K562 (cell line): ENCODE results near the gene YTHDC1. TPM values are rescaled to one million over a fixed set of nuclear protein-coding genes. Genes with fewer than 3 reads are reported as not detected.

Source experiments
- ATAC-seq: fragments of 200-7000 bp; cut with Tn5 transposase; 3 replicates; pipeline ENCODE4 v1.9.1; 2020; ENCODE audit warnings: moderate library complexity
- BruUV-seq: library from RNA; stranded (reverse); fragments of 400-500 nt; replicated peaks from 2 replicates; lab custom pipeline; 2021; lab: Mats Ljungman, UMichigan
- CTCF ChIA-PET: fragments of 300-600 bp; formaldehyde crosslinking; extraction: SDS; loops from one replicate; lab custom pipeline; 2021; ENCODE audit warnings: low intra/inter-chr PET ratio; lab: Yijun Ruan, JAX
- POLR2A ChIA-PET: fragments of 300-600, 350-650 bp; sonication (Branson Sonifier 250); formaldehyde crosslinking; extraction: SDS; loops from one replicate; lab custom pipeline; 2021; ENCODE audit warnings: antibody characterized with exemption, inconsistent platforms; lab: Yijun Ruan, JAX
- DNase-seq, 4 experiments: peaks; one replicate each; pipeline versions ENCODE4 v3.0.0 to v3.0.0-alpha.2; 2011 to 2018; ENCODE audit warnings: low spot score in 3 of 4, mixed read lengths in 3 of 4; ENCODE audit errors: extremely low read depth in 1 of 4
- FAIRE-seq: peaks from 2 replicates; lab custom pipeline; 2011; peaks lifted over from hg19 to GRCh38; lab: Jason Lieb, UNC
- H2AFZ ChIP-seq: 2 replicates; pipeline ENCODE4 v1.6.0; 2011; ENCODE audit warnings: low read depth, low read length, control low read depth, inconsistent platforms
- H3K27ac ChIP-seq: fragments of 200-600 bp; 3 replicates; pipeline ENCODE4 v1.8.0; 2011; ENCODE audit warnings: low read depth, mild to moderate bottlenecking, control low read depth, inconsistent platforms, low read length, moderate library complexity, mixed read lengths; ENCODE audit errors: extremely low read depth
- H3K27me3 ChIP-seq, 2 experiments: fragments of 300-600 bp in 1 of 2; 2 replicates in 1 of 2; 3 replicates in 1 of 2; pipeline versions ENCODE4 v1.6.0 to v1.8.0; 2011; ENCODE audit warnings: inconsistent platforms in 2 of 2, low read length in 2 of 2, mild to moderate bottlenecking in 1 of 2, mixed read lengths in 1 of 2, moderate library complexity in 1 of 2; ENCODE audit not compliant: control insufficient read depth in 2 of 2, insufficient read depth in 2 of 2
- H3K36me3 ChIP-seq: fragments of 300-600 bp; 3 replicates; pipeline ENCODE4 v1.8.0; 2011; ENCODE audit warnings: mild to moderate bottlenecking, low read length, inconsistent platforms; ENCODE audit not compliant: control insufficient read depth, insufficient read depth
- H3K4me1 ChIP-seq, 2 experiments: fragments of 200-600 bp in 1 of 2; replicated peaks in 1 of 2; 2 replicates in 1 of 2; 3 replicates in 1 of 2; pipeline versions ENCODE4 v1.5.1 to v1.8.0; 2011; ENCODE audit warnings: inconsistent platforms in 2 of 2, low read length in 2 of 2, mild to moderate bottlenecking in 1 of 2, mixed read lengths in 1 of 2, moderate library complexity in 1 of 2; ENCODE audit not compliant: control insufficient read depth in 2 of 2, insufficient read depth in 2 of 2
- H3K4me2 ChIP-seq: 2 replicates; pipeline ENCODE4 v1.6.1; 2011; ENCODE audit warnings: low read length, control low read depth, inconsistent platforms, mixed read lengths; ENCODE audit not compliant: insufficient read depth
- H3K4me3 ChIP-seq: fragments of 200-600 bp; sonication (generic), shearing (Covaris generic); 2 replicates; pipeline ENCODE4 v1.5.1; 2016; ENCODE audit warnings: control low read depth, inconsistent platforms
- H3K79me2 ChIP-seq: fragments of 200-600 bp; 3 replicates; pipeline ENCODE4 v1.8.0; 2011; ENCODE audit warnings: low read length, inconsistent platforms; ENCODE audit not compliant: control insufficient read depth, insufficient read depth
- H3K9ac ChIP-seq, 2 experiments: 2 replicates each; pipeline versions ENCODE4 v1.6.0 to v1.6.1; 2011; ENCODE audit warnings: low read depth in 2 of 2, low read length in 2 of 2, control low read depth in 1 of 2, inconsistent platforms in 1 of 2, mild to moderate bottlenecking in 1 of 2, mixed read lengths in 1 of 2; ENCODE audit not compliant: insufficient read depth in 1 of 2
- H3K9me1 ChIP-seq: one replicate; pipeline ENCODE4 v1.6.0; 2011; ENCODE audit warnings: inconsistent platforms, mild to moderate bottlenecking, low read length, moderate library complexity; ENCODE audit not compliant: control insufficient read depth, insufficient read depth
- H3K9me3 ChIP-seq: replicated peaks from 2 replicates; pipeline ENCODE4 v1.5.1; 2011; ENCODE audit warnings: low read depth, low read length, inconsistent platforms; ENCODE audit not compliant: control insufficient read depth, insufficient read depth
- H4K20me1 ChIP-seq: replicated peaks from 2 replicates; pipeline ENCODE4 v1.6.1; 2011; ENCODE audit warnings: low read length, inconsistent platforms, mixed read lengths; ENCODE audit not compliant: control insufficient read depth, insufficient read depth
- CREM ChIP-seq: IDR thresholded peaks from 2 replicates; pipeline ENCODE4 v1.6.1; 2014; ENCODE audit warnings: antibody characterized with exemption, low read depth
- NCOA6 ChIP-seq: fragments of 450-650 bp; IDR thresholded peaks from 2 replicates; pipeline ENCODE4 v1.6.1; 2017; ENCODE audit warnings: mild to moderate bottlenecking
- RNF2 ChIP-seq: sonication (generic); IDR thresholded peaks from 2 replicates; pipeline ENCODE4 v1.6.1; 2016
- SREBF1 ChIP-seq: fragments of 150-350 bp; IDR thresholded peaks from 2 replicates; pipeline ENCODE4 v1.6.1; 2014; ENCODE audit warnings: antibody characterized with exemption, low read depth, low read length, borderline replicate concordance
- STAT5A ChIP-seq: IDR thresholded peaks from 2 replicates; pipeline ENCODE4 v1.6.1; 2012; ENCODE audit warnings: low read length, inconsistent platforms, borderline replicate concordance
- THRA ChIP-seq: fragments of 450-650 bp; IDR thresholded peaks from 2 replicates; pipeline ENCODE4 v1.6.1; 2017; ENCODE audit warnings: mild to moderate bottlenecking, moderate library complexity
- ZFP36 ChIP-seq: fragments of 150-350 bp; IDR thresholded peaks from 2 replicates; pipeline ENCODE4 v1.6.1; 2018; ENCODE audit warnings: low read length, low read depth; ENCODE audit not compliant: partially characterized antibody
- ZNF12 ChIP-seq: sonication (generic); formaldehyde crosslinking; IDR thresholded peaks from 2 replicates; pipeline ENCODE4 v1.4.0; 2020; ENCODE audit warnings: mild to moderate bottlenecking, missing genetic modification reagents
- ZNF197 ChIP-seq: fragments of 200-800 bp; sonication (Bioruptor generic); IDR thresholded peaks from 2 replicates; pipeline ENCODE4 v1.6.1; 2016; ENCODE audit warnings: low read depth, missing genetic modification characterization, missing compliant biosample characterization
- ZNF431 ChIP-seq: sonication (generic); formaldehyde crosslinking; IDR thresholded peaks from 2 replicates; pipeline ENCODE4 v1.8.0; 2022; ENCODE audit warnings: mild to moderate bottlenecking, missing genetic modification reagents
- ZNF512 ChIP-seq: IDR thresholded peaks from 2 replicates; pipeline ENCODE4 v1.6.1; 2016; ENCODE audit warnings: missing genetic modification characterization, missing compliant biosample characterization
- ZNF75A ChIP-seq: fragments of 450-650 bp; formaldehyde crosslinking; IDR thresholded peaks from 2 replicates; pipeline ENCODE4 v1.4.0; 2020; ENCODE audit warnings: mild to moderate bottlenecking
- ZNF764 ChIP-seq: fragments of 250-450 bp; sonication (Bioruptor Pico); IDR thresholded peaks from 2 replicates; pipeline ENCODE4 v1.4.0; 2020; ENCODE audit warnings: low read depth, mild to moderate bottlenecking, moderate library complexity
- WGBS: fragments of 100-300 bp; shearing (Covaris generic); methylation state at CpG from one replicate; pipeline ENCODE4 v1.1.6; 2016; ENCODE audit warnings: low coverage, mixed read lengths; ENCODE audit not compliant: insufficient coverage; ENCODE audit errors: missing lambda C conversion rate; 5-methylcytosine and 5-hydroxymethylcytosine counted together
- in situ Hi-C: fragments of 300-500 bp; cut with MboI; formaldehyde crosslinking; loops from 4 replicates; pipeline ENCODE4 v1.15.0; 2018; ENCODE audit warnings: inconsistent platforms, mixed read lengths
- intact Hi-C: fragments of 100-400 bp; cut with micrococcal nuclease; formaldehyde crosslinking; loops from 2 replicates; pipeline ENCODE4 v1.14.2; 2022
- polyA plus RNA-seq, 8 experiments: library from polyadenylated mRNA; depleted of rRNA in 4 of 8; stranded (reverse) in 5 of 8; unstranded in 3 of 8; fragments of >200 nt; fragmentation: Nextera tagmentation in 2 of 8; fragmentation: Illumina TruSeq in 1 of 8; extraction: Ambion mirVana in 2 of 8; extraction: Trizol in 1 of 8; gene quantifications; 2 replicates each; pipeline versions ENCODE4 v1.2.1 to v1.2.3, GENCODE V29; 2011 to 2014; ENCODE audit warnings: inconsistent platforms in 1 of 8, missing spikeins in 1 of 8
- total RNA-seq, 7 experiments: library from RNA; depleted of rRNA in 6 of 7; stranded (reverse); fragments of >200 nt in 6 of 7; fragmentation: Illumina TruSeq in 2 of 7; extraction: Trizol in 2 of 7; gene quantifications; 2 replicates each; pipeline versions ENCODE4 v1.2.1 to v1.2.3, GENCODE V29; 2011 to 2021; ENCODE audit warnings: low replicate concordance in 1 of 7

Gene YTHDC1
- total and polyA plus RNA-seq, 9 of the 15 experiments (the other 6 are each of a cell fraction or from before 2014, with no cell fraction given), result 9.8 to 65.4 (median 51.7) TPM

- H3K4me3 ChIP-seq, result no peak overlapping the region
- ChIA-PET POLR2A (no interaction called here), CTCF (no interaction called here)
- H3K4me1 ChIP-seq, result no peaks in the 10 kb centered on the region
- DNase-seq, result no peak
- no peaks in the 10 kb centered on the region for H3K9me3 ChIP-seq
- H4K20me1 ChIP-seq, result no peaks in the 10 kb centered on the region
- H3K36me3 ChIP-seq, result no peaks in the 10 kb centered on the region
- no TSS peak for BruUV-seq
- H2AFZ ChIP-seq, result no peak overlapping the region
- no peak for FAIRE-seq
- H3K27ac ChIP-seq, result no peak overlapping the region
- intact Hi-C loops, result no loop called here
- in situ Hi-C loops, result no loop called here
- no peaks in the 10 kb centered on the region for H3K9me1 ChIP-seq
- H3K27me3 ChIP-seq, result no peaks in the 10 kb centered on the region
- no peak overlapping the region for H3K9ac ChIP-seq
- WGBS, result 7% methylated on average over 1 of the region's 1 CpG
- no peak overlapping the region for H3K4me2 ChIP-seq
- no peaks in the 10 kb centered on the region for H3K79me2 ChIP-seq
- no peak for ATAC-seq
- peak; percentile 98 for TF ChIP-seq ZNF431
- no peak for TF ChIP-seq NCOA6
- peak; percentile 11 for TF ChIP-seq ZFP36
Observed at GRCh38 chr4:68291256-68291655, 58.6 kb downstream of the YTHDC1 start.

DNA sequence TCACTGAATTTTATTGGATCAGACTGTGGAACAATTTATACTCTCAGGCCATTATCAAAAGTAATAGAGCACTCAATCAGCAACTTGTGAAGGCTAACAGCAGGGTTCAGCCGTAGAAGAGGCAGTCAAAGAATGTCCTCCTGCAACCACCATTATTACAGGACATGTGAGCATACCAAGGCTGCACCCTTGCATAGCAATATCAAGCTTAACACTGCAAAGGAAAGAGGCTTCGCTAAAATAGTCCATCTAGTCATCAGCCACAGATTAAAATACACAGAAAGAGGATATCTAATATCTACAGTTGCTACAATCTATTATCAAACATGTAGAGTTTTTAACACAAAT lies 61.5 kb downstream of the YTHDC1 start:
- Histone ChIP-seq H4K20me1 (no peaks in the 10 kb centered on the region), H3K36me3 (no peaks in the 10 kb centered on the region), H2AFZ (no peak overlapping the region), H3K4me2 (no peak overlapping the region), H3K4me3 (no peak overlapping the region), H3K79me2 (no peaks in the 10 kb centered on the region), H3K9me3 (no peaks in the 10 kb centered on the region), H3K9me1 (no peaks in the 10 kb centered on the region), H3K27ac (no peak overlapping the region), H3K4me1 (no peaks in the 10 kb centered on the region), H3K9ac (no peak overlapping the region), H3K27me3 (no peaks in the 10 kb centered on the region)
- TF ChIP-seq THRA (no peak), ZNF75A (CRISPR knock-in tag) (no peak), ZNF512 (tag) (no peak), CREM (no peak), RNF2 (no peak), ZNF764 (CRISPR knock-in tag) (no peak), ZNF197 (CRISPR knock-in tag) (no peak), SREBF1 (no peak), ZNF12 (CRISPR knock-in tag) (no peak), STAT5A (no peak)
- FAIRE-seq (no peak), ATAC-seq (no peak), DNase-seq (no peak)
- ChIA-PET CTCF (no interaction called here), POLR2A (no interaction called here)
- WGBS, result 5% methylated on average over 2 of the region's 2 CpGs
- BruUV-seq, result no TSS peak
- in situ Hi-C loops, result no loop called here
- intact Hi-C loops, result no loop called here
